HepG2 (cell line): ENCODE measurements around the gene UQCRHL. TPM values are rescaled to one million over a fixed set of nuclear protein-coding genes. Genes with fewer than 3 reads are reported as not detected.

Experiments
- ATAC-seq: fragments of 200-7000 bp; cut with Tn5 transposase; 3 replicates; pipeline ENCODE4 v1.9.1; 2020; ENCODE audit warnings: mild to moderate bottlenecking, moderate library complexity
- BruUV-seq: library from RNA; stranded (reverse); fragments of 400-500 nt; replicated peaks from 2 replicates; lab custom pipeline; 2021; lab: Mats Ljungman, UMichigan
- CTCF ChIA-PET: fragments of 300-600 bp; formaldehyde crosslinking; extraction: SDS; loops from one replicate; lab custom pipeline; 2021; ENCODE audit warnings: low total read pairs, inconsistent platforms, low intra/inter-chr PET ratio; lab: Yijun Ruan, JAX
- POLR2A ChIA-PET: fragments of 350-600 bp; sonication (Branson Sonifier 250); formaldehyde crosslinking; loops from one replicate; lab custom pipeline; 2020; ENCODE audit warnings: antibody characterized with exemption, inconsistent platforms; lab: Yijun Ruan, JAX
- DNase-seq: peaks from one replicate; pipeline ENCODE4 v3.0.0-alpha.2; 2015; ENCODE audit warnings: low spot score
- FAIRE-seq: peaks from 3 replicates; lab custom pipeline; 2011; peaks lifted over from hg19 to GRCh38; lab: Jason Lieb, UNC
- H2AFZ ChIP-seq: one replicate; pipeline ENCODE4 v1.6.1; 2011; ENCODE audit warnings: low read length, inconsistent platforms
- H3K27ac ChIP-seq: fragments of 300-600 bp; 3 replicates; pipeline ENCODE4 v1.8.0; 2011; ENCODE audit warnings: mixed run types, mild to moderate bottlenecking, mixed read lengths, low read length, inconsistent platforms; ENCODE audit not compliant: insufficient read depth; ENCODE audit errors: extremely low read length
- H3K27me3 ChIP-seq, 2 experiments: fragments of 200-600 bp in 1 of 2; 2 replicates in 1 of 2; 3 replicates in 1 of 2; pipeline versions ENCODE4 v1.6.0 to v1.8.0; 2011; ENCODE audit warnings: low read length in 2 of 2, mild to moderate bottlenecking in 2 of 2, moderate library complexity in 2 of 2, inconsistent platforms in 1 of 2; ENCODE audit not compliant: insufficient read depth in 2 of 2, control insufficient read depth in 1 of 2
- H3K36me3 ChIP-seq, 2 experiments: fragments of 200-600 bp in 1 of 2; replicated peaks in 1 of 2; 2 replicates in 1 of 2; 3 replicates in 1 of 2; pipeline versions ENCODE4 v1.5.1 to v1.8.0; 2011; ENCODE audit warnings: low read length in 2 of 2, inconsistent platforms in 1 of 2; ENCODE audit not compliant: insufficient read depth in 2 of 2, control insufficient read depth in 1 of 2
- H3K4me1 ChIP-seq: 2 replicates; pipeline ENCODE4 v1.5.1; 2012; ENCODE audit warnings: low read length, inconsistent platforms; ENCODE audit not compliant: insufficient read depth
- H3K4me2 ChIP-seq: 2 replicates; pipeline ENCODE4 v1.6.0; 2011; ENCODE audit warnings: low read depth, low read length, inconsistent platforms
- H3K4me3 ChIP-seq, 3 experiments: fragments of 200-600 bp in 1 of 3; sonication (generic), shearing (Covaris generic) in 1 of 3; replicated peaks in 1 of 3; 2 replicates each; pipeline ENCODE4 v1.5.1; 2011 to 2016; ENCODE audit warnings: low read length in 3 of 3, inconsistent platforms in 2 of 3, low read depth in 2 of 3, mild to moderate bottlenecking in 2 of 3, control low read depth in 1 of 3, mixed read lengths in 1 of 3; ENCODE audit not compliant: insufficient read depth in 1 of 3
- H3K79me2 ChIP-seq: one replicate; pipeline ENCODE4 v1.6.1; 2011; ENCODE audit warnings: low read length, inconsistent platforms; ENCODE audit not compliant: insufficient read depth
- H3K9ac ChIP-seq: 2 replicates; pipeline ENCODE4 v1.6.0; 2011; ENCODE audit warnings: mild to moderate bottlenecking, low read depth, low read length, inconsistent platforms; ENCODE audit not compliant: insufficient read depth
- H3K9me3 ChIP-seq: 2 replicates; pipeline ENCODE4 v1.5.1; 2012; ENCODE audit warnings: mild to moderate bottlenecking, low read length
- H4K20me1 ChIP-seq: 2 replicates; pipeline ENCODE4 v1.6.0; 2011; ENCODE audit warnings: inconsistent platforms, mild to moderate bottlenecking, low read length, moderate library complexity; ENCODE audit not compliant: insufficient read depth
- AHDC1 ChIP-seq: sonication (generic); formaldehyde crosslinking; IDR thresholded peaks from 2 replicates; pipeline ENCODE4 v1.5.1; 2020; ENCODE audit warnings: mild to moderate bottlenecking, missing genetic modification reagents, borderline replicate concordance
- ARNT2 ChIP-seq: sonication (generic); formaldehyde crosslinking; IDR thresholded peaks from 2 replicates; pipeline ENCODE4 v1.8.0; 2022; ENCODE audit warnings: mild to moderate bottlenecking, low read depth, missing genetic modification reagents, moderate library complexity
- ATF4 ChIP-seq, 2 experiments: fragments of 450-650 bp in 1 of 2; sonication (generic) in 1 of 2; formaldehyde crosslinking; IDR thresholded peaks; 2 replicates each; pipeline versions ENCODE4 v1.5.0 to v1.8.0; 2020 to 2022; ENCODE audit warnings: mild to moderate bottlenecking in 1 of 2, missing genetic modification reagents in 1 of 2
- FIP1L1 ChIP-seq: fragments of 200-400 bp; formaldehyde crosslinking; IDR thresholded peaks from 2 replicates; pipeline ENCODE4 v1.6.1; 2018; ENCODE audit warnings: low read depth, mild to moderate bottlenecking, low read length, moderate library complexity, borderline replicate concordance; ENCODE audit not compliant: insufficient read depth
- FOXA1 ChIP-seq, 2 experiments: fragments of 450-650 bp in 1 of 2; sonication (generic) in 1 of 2; formaldehyde crosslinking in 1 of 2; IDR thresholded peaks; 2 replicates each; pipeline versions ENCODE4 v1.4.0 to v1.6.1; 2016 to 2020; ENCODE audit warnings: missing genetic modification reagents in 1 of 2
- HIVEP1 ChIP-seq: sonication (generic); formaldehyde crosslinking; IDR thresholded peaks from 2 replicates; pipeline ENCODE4 v1.4.0; 2020; ENCODE audit warnings: mild to moderate bottlenecking, missing genetic modification reagents
- HNF1B ChIP-seq: sonication (generic); formaldehyde crosslinking; IDR thresholded peaks from 2 replicates; pipeline ENCODE4 v1.5.1; 2020; ENCODE audit warnings: mild to moderate bottlenecking, moderate library complexity, missing genetic modification reagents
- MTF2 ChIP-seq: sonication (generic); formaldehyde crosslinking; IDR thresholded peaks from 2 replicates; pipeline ENCODE4 v1.5.0; 2020; ENCODE audit warnings: missing genetic modification reagents, borderline replicate concordance
- TFDP1 ChIP-seq: IDR thresholded peaks from 2 replicates; pipeline ENCODE4 v1.6.1; 2016; ENCODE audit warnings: missing compliant biosample characterization, missing genetic modification reagents, borderline replicate concordance
- TGIF2 ChIP-seq: IDR thresholded peaks from 2 replicates; pipeline ENCODE4 v1.6.1; 2016; ENCODE audit warnings: control low read depth, missing compliant biosample characterization
- THAP11 ChIP-seq: IDR thresholded peaks from 2 replicates; pipeline ENCODE4 v1.6.1; 2016; ENCODE audit warnings: missing biosample characterization, missing genetic modification reagents
- ZNF235 ChIP-seq: sonication (generic); formaldehyde crosslinking; IDR thresholded peaks from 2 replicates; pipeline ENCODE4 v1.8.1; 2023; ENCODE audit warnings: mild to moderate bottlenecking, missing genetic modification reagents, borderline replicate concordance
- WGBS: methylation state at CpG from one replicate; pipeline ENCODE4 v1.1.6; 2017; ENCODE audit warnings: low lambda C conversion rate; 5-methylcytosine and 5-hydroxymethylcytosine counted together
- in situ Hi-C: cut with HindIII; loops from 2 replicates; pipeline ENCODE4 v1.10.0; 2017; ENCODE audit warnings: low pct_unique_long_range_greater_than_20kb; ENCODE audit not compliant: extremely low pct_ligation_motif_present
- intact Hi-C: fragments of 100-400 bp; cut with micrococcal nuclease; formaldehyde crosslinking; loops from one replicate; pipeline ENCODE4 v1.10.0; 2022; ENCODE audit not compliant: unreplicated experiment
- polyA plus RNA-seq, 8 experiments: library from polyadenylated mRNA; depleted of rRNA in 3 of 8; stranded (reverse) in 7 of 8; unstranded in 1 of 8; fragments of >200 nt; fragmentation: Illumina TruSeq in 4 of 8; extraction: Trizol in 4 of 8; gene quantifications; 2 replicates each; pipeline versions ENCODE4 v1.2.1 to v1.2.3, GENCODE V29; 2011 to 2016; ENCODE audit warnings: low read depth in 4 of 8, missing spikeins in 1 of 8, mixed read lengths in 1 of 8; ENCODE audit not compliant: insufficient read depth in 1 of 8
- total RNA-seq, 5 experiments: library from RNA; depleted of rRNA; stranded (reverse); fragments of >200 nt; fragmentation: Illumina TruSeq; extraction: Trizol; gene quantifications; 2 replicates each; pipeline ENCODE4 v1.2.3, GENCODE V29; 2016; ENCODE audit warnings: low read depth in 1 of 5

The UQCRHL gene
- total and polyA plus RNA-seq, 2 of the 13 experiments (the other 11 are each of a cell fraction or from before 2014, with no cell fraction given): 1.8 to 2.3 TPM

- H3K27me3 ChIP-seq: no peaks in the 10 kb centered on the region; a peak in 1 of 5 replicates
- no peak within 1 kb of the TSS for H2AFZ ChIP-seq
- peak; percentile 84 for ATAC-seq
- peak within 1 kb of the TSS; percentile 91 for H3K9ac ChIP-seq
- WGBS: 0% methylated on average over 16 of the region's 86 CpGs
- DNase-seq: peak; percentile 92
- H3K27ac ChIP-seq: peak within 1 kb of the TSS; percentile 99
- no peaks in the 10 kb centered on the region for H4K20me1 ChIP-seq
- peak within 1 kb of the TSS; percentile 95 for H3K4me2 ChIP-seq
- H3K79me2 ChIP-seq: peaks cover 56% of the 10 kb centered on the region
- no peaks in the 10 kb centered on the region for H3K9me3 ChIP-seq
- H3K4me1 ChIP-seq: peaks cover 58% of the 10 kb centered on the region
- CTCF ChIA-PET: no interaction called here
- H3K36me3 ChIP-seq: no peaks in the 10 kb centered on the region
- POLR2A ChIA-PET: interaction anchor here (0.7 to 10.4 kb wide), 13 partner anchors 10 to 797 kb away, joined by 3 to 208 read pairs (median 6); partner anchors contain the start of gene ZBTB17
- no TSS peak for BruUV-seq
- in situ Hi-C loops (no loop called here), intact Hi-C loops (loop anchor here (1.0 to 5.0 kb wide), 3 partner anchors 12 to 45 kb away; no protein-coding TSS in a partner anchor)
- FAIRE-seq: no peak
- peak within 1 kb of the TSS; percentile 83 to 98 (median 98) for H3K4me3 ChIP-seq
- no peak for TF ChIP-seq FIP1L1
- peak; percentile 50; the same call in 1 of the 2 replicates for TF ChIP-seq HNF1B (CRISPR knock-in tag)
- no peak for TF ChIP-seq FOXA1 (IDR thresholded peaks at IDR 0.05)
- no peak for TF ChIP-seq FOXA1 (CRISPR knock-in tag; IDR thresholded peaks at IDR 0.05)
- peak; percentile 47; the same call in 1 of the 2 replicates for TF ChIP-seq HIVEP1 (CRISPR knock-in tag)
- TF ChIP-seq ARNT2 (CRISPR knock-in tag): peak; percentile 49; the same call in 1 of the 2 replicates
- 0 out of 4 replicates have a peak, but pooled peaks of 1 of the 2 experiments have one; percentile 1 for TF ChIP-seq ATF4 (CRISPR knock-in tag; IDR thresholded peaks at IDR 0.05)
- TF ChIP-seq AHDC1 (CRISPR knock-in tag): no peak
- peak; percentile 84 for TF ChIP-seq TFDP1 (CRISPR knock-in tag)
- TF ChIP-seq ZNF235: peak; percentile 34; the same call in 1 of the 2 replicates
- TF ChIP-seq MTF2 (CRISPR knock-in tag): no peak
- peak; percentile 51; the same call in 1 of the 2 replicates for TF ChIP-seq THAP11 (CRISPR knock-in tag)
- TF ChIP-seq TGIF2 (CRISPR knock-in tag): 0 out of 2 replicates have a peak, but pooled peaks have one; percentile 31
Measured at GRCh38 chr1:15847100-15847892, 39.8 kb upstream of the UQCRHL start, which contains the start of gene SPEN. SPEN (plus strand) TSS chr1:15847707; CDS start chr1:15848068, 361 bp downstream.
